HG02678 (cell line): ENCODE results near the gene OR52E2.
"Not testable (repeated sequence)": the region's sequence is repeated elsewhere in the genome, so short reads cannot be mapped to it uniquely, and the experiment has no call there.

Experiments
- ATAC-seq: cut with Tn5 transposase; IDR thresholded peaks from one replicate; pipeline ENCODE4 v1.9.1; 2021; ENCODE audit warnings: mild to moderate bottlenecking, moderate library complexity; ENCODE audit not compliant: unreplicated experiment

Gene OR52E2

GRCh38 chr11:5059391-5059790, at the start of gene OR52E2:
Gene OR52E2 (minus strand): TSS chr11:5059627. CDS start chr11:5059627, 0 bp downstream.
- ATAC-seq, result no peak

GRCh38 chr11:5107285-5107684, 47.9 kb upstream of the OR52E2 start:
- ATAC-seq, result no peak

GRCh38 chr11:5103066-5103465, 43.6 kb upstream of the OR52E2 start:
- ATAC-seq, result no peak

- no peak for ATAC-seq
These were observed 42.8 kb upstream of the OR52E2 start for GRCh38 chr11:5102246-5102645.

- ATAC-seq, result no peak
These were observed 36.6 kb upstream of the OR52E2 start for GRCh38 chr11:5096011-5096410.

- ATAC-seq, result no peak
These were observed 33.6 kb upstream of the OR52E2 start for GRCh38 chr11:5092821-5093585.

- no peak for ATAC-seq
These were observed 31.2 kb upstream of the OR52E2 start for GRCh38 chr11:5090668-5091067.

- no peak for ATAC-seq
These were observed 29.1 kb upstream of the OR52E2 start for GRCh38 chr11:5088556-5088955.

- ATAC-seq, result no peak
These were observed 24.2 kb upstream of the OR52E2 start for GRCh38 chr11:5083602-5084001.

- no peak for ATAC-seq
These were observed 22.0 kb upstream of the OR52E2 start for GRCh38 chr11:5081405-5081804.

GRCh38 chr11:5071799-5072198, 12.4 kb upstream of the OR52E2 start:
- ATAC-seq, result no peak

GRCh38 chr11:5069272-5069671, 9.8 kb upstream of the OR52E2 start, which contains the start of gene OR52E1:
Gene OR52E1 (plus strand): TSS chr11:5069572.
- no peak for ATAC-seq

GRCh38 chr11:5065027-5065426, 5.6 kb upstream of the OR52E2 start:
- no peak for ATAC-seq

- not testable (repeated sequence) for ATAC-seq
These were observed 748 bp downstream of the OR52E2 start for GRCh38 chr11:5058679-5059078.

- ATAC-seq, result no peak
These were observed 12.6 kb downstream of the OR52E2 start for GRCh38 chr11:5046754-5047330.

GRCh38 chr11:5046226-5046625, 13.2 kb downstream of the OR52E2 start, which contains the start of gene OR52J3:
Gene OR52J3 (plus strand): TSS chr11:5046526. CDS start chr11:5046526, 0 bp downstream.
- no peak for ATAC-seq

- no peak for ATAC-seq
These were observed 16.0 kb downstream of the OR52E2 start for GRCh38 chr11:5043380-5043779.

GRCh38 chr11:5042091-5042490, 17.3 kb downstream of the OR52E2 start:
- no peak for ATAC-seq

GRCh38 chr11:5040876-5041275, 18.6 kb downstream of the OR52E2 start:
- no peak for ATAC-seq

- no peak for ATAC-seq
These were observed 21.1 kb downstream of the OR52E2 start for GRCh38 chr11:5038341-5038740.

GRCh38 chr11:5037926-5038325, 21.5 kb downstream of the OR52E2 start:
- ATAC-seq, result no peak

GRCh38 chr11:5036669-5037068, 22.8 kb downstream of the OR52E2 start:
- no peak for ATAC-seq
